ENCODE measurements around the gene MRPL34. TPM values are rescaled to one million over a fixed set of nuclear protein-coding genes. Genes with fewer than 3 reads are reported as not detected.

Gene MRPL34
- total RNA-seq, 1 experiment from 2014 or later: 68.9 TPM

- DNase-seq (ENCODE audit: low read depth): no peak
These were observed 35.7 kb downstream of the MRPL34 start for GRCh38 chr19:17341386-17341785.

- DNase-seq (ENCODE audit: low read depth): no peak
These were observed 36.2 kb downstream of the MRPL34 start for GRCh38 chr19:17341845-17342244.

GRCh38 chr19:17346109-17346671 is 40.5 kb downstream of the MRPL34 start:
- peak; percentile 83 for DNase-seq (ENCODE audit: low read depth)

- DNase-seq (ENCODE audit: low read depth): peak; percentile 64
These were observed 41.7 kb downstream of the MRPL34 start for GRCh38 chr19:17347361-17347760.

- no peak for DNase-seq (ENCODE audit: low read depth)
These were observed 42.2 kb downstream of the MRPL34 start for GRCh38 chr19:17347877-17348276.

GRCh38 chr19:17348700-17349099 is 43.0 kb downstream of the MRPL34 start:
- DNase-seq (ENCODE audit: low read depth): peak; percentile 90

- DNase-seq (ENCODE audit: low read depth): no peak
These were observed 46.3 kb downstream of the MRPL34 start for GRCh38 chr19:17351815-17352435.

- no peak for DNase-seq (ENCODE audit: low read depth)
These were observed 47.1 kb downstream of the MRPL34 start for GRCh38 chr19:17352608-17353280.

GRCh38 chr19:17353386-17353785 is 47.7 kb downstream of the MRPL34 start:
- no peak for DNase-seq (ENCODE audit: low read depth)

Other genes starting within 250 kb of the MRPL34 start
- 11.5 and 17.5 TPM in 2 replicates for gene HAUS8, start 230.4 kb upstream of the MRPL34 start, total RNA-seq (2014; rRNA removed; shearing (Covaris generic))
- 25.0 and 27.5 TPM in 2 replicates for gene MYO9B, start 230.1 kb upstream of the MRPL34 start, total RNA-seq (2014; rRNA removed; shearing (Covaris generic))
- gene USE1, start 90.5 kb upstream of the MRPL34 start, total RNA-seq (2014; rRNA removed; shearing (Covaris generic)): 25.5 and 33.5 TPM in 2 replicates
- 0.18 and 1.6 TPM in 2 replicates for gene OCEL1, start 79.6 kb upstream of the MRPL34 start, total RNA-seq (2014; rRNA removed; shearing (Covaris generic))
- 44.5 and 51.8 TPM in 2 replicates for gene NR2F6, start 60.0 kb upstream of the MRPL34 start, total RNA-seq (2014; rRNA removed; shearing (Covaris generic))
- gene USHBP1, start 41.1 kb upstream of the MRPL34 start, total RNA-seq (2014; rRNA removed; shearing (Covaris generic)): not detected in 2 replicates
- 174 and 192 TPM in 2 replicates for gene BABAM1, start 38.4 kb upstream of the MRPL34 start, total RNA-seq (2014; rRNA removed; shearing (Covaris generic))
- 1.6 and 2.3 TPM in 2 replicates for gene ANKLE1, start 24.0 kb upstream of the MRPL34 start, total RNA-seq (2014; rRNA removed; shearing (Covaris generic))
- gene ABHD8, start 2.4 kb upstream of the MRPL34 start, total RNA-seq (2014; rRNA removed; shearing (Covaris generic)): 7.6 and 11.6 TPM in 2 replicates
- gene DDA1, start 3.7 kb downstream of the MRPL34 start, total RNA-seq (2014; rRNA removed; shearing (Covaris generic)): 50.1 and 63.0 TPM in 2 replicates
- gene ANO8, start 29.0 kb downstream of the MRPL34 start, total RNA-seq (2014; rRNA removed; shearing (Covaris generic)): 2.5 TPM in 2 replicates
- gene GTPBP3, start 31.7 kb downstream of the MRPL34 start, total RNA-seq (2014; rRNA removed; shearing (Covaris generic)): 42.5 and 43.1 TPM in 2 replicates
- gene PLVAP, start 71.5 kb downstream of the MRPL34 start, total RNA-seq (2014; rRNA removed; shearing (Covaris generic)): not detected in 2 replicates
- 0.69 TPM in 1 of 2 replicates, not detected in the other for gene CCDC194, start 88.3 kb downstream of the MRPL34 start, total RNA-seq (2014; rRNA removed; shearing (Covaris generic))
- 0.83 and 4.4 TPM in 2 replicates for gene BST2, start 99.8 kb downstream of the MRPL34 start, total RNA-seq (2014; rRNA removed; shearing (Covaris generic))
- gene MVB12A, start 114.2 kb downstream of the MRPL34 start, total RNA-seq (2014; rRNA removed; shearing (Covaris generic)): 82.3 and 102 TPM in 2 replicates
- not detected in 2 replicates for gene TMEM221, start 142.8 kb downstream of the MRPL34 start, total RNA-seq (2014; rRNA removed; shearing (Covaris generic))
- not detected in 2 replicates for gene NXNL1, start 155.1 kb downstream of the MRPL34 start, total RNA-seq (2014; rRNA removed; shearing (Covaris generic))
- 0.98 and 3.7 TPM in 2 replicates for gene SLC27A1, start 164.7 kb downstream of the MRPL34 start, total RNA-seq (2014; rRNA removed; shearing (Covaris generic))
- gene PGLS, start 205.8 kb downstream of the MRPL34 start, total RNA-seq (2014; rRNA removed; shearing (Covaris generic)): 40.8 and 95.0 TPM in 2 replicates
- 58.8 and 60.5 TPM in 2 replicates for gene COLGALT1, start 249.8 kb downstream of the MRPL34 start, total RNA-seq (2014; rRNA removed; shearing (Covaris generic))

Data from Daoy (cell line).